ENCODE measurements around the gene ZNF358. TPM values are rescaled to one million over a fixed set of nuclear protein-coding genes. Genes with fewer than 3 reads are reported as not detected.

The ZNF358 gene
- total RNA-seq, 2 experiments from 2014 or later: 5.1 to 5.2 TPM

DNA sequence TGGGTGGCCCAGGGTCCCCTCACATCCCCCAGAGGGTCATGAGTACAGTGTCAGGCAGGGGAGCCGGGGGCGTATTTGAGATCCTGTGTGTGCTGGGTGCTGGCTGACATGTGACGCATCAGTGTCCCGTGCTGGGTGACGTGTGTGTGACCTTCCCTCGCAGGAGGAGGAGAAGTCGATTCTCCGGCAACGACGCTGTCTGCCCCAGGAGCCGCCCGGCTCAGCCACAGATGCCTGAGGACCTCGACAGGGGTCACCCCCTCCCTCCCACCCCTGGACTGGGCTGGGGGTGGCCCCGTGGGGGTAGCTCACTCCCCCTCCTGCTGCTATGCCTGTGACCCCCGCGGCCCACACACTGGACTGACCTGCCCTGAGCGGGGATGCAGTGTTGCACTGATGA lies 45.4 kb downstream of the ZNF358 start:
- no peaks in the 10 kb centered on the region for H3K4me1 Mint-ChIP-seq (ENCODE audit: low read depth)
- TF ChIP-seq CTCF (IDR thresholded peaks at IDR 0.05): no peak
- intact Hi-C loops (cut with DNase I, micrococcal nuclease): no loop called here
- no peaks in the 10 kb centered on the region for H3K9me3 Mint-ChIP-seq
- Histone ChIP-seq H3K4me3 (ENCODE audit: low read length) (no peak overlapping the region), H3K4me1 (ENCODE audit: insufficient read depth, low read length) (no peaks in the 10 kb centered on the region), H3K27ac (ENCODE audit: low read depth in 1 of 2, low read length in 2 of 2) (no peak overlapping the region), H3K9me3 (ENCODE audit: control insufficient read depth in 1 of 2, insufficient read depth in 1 of 2, low read length in 2 of 2) (no peaks in the 10 kb centered on the region), H3K27me3 (ENCODE audit: control insufficient read depth in 1 of 2, insufficient read depth in 2 of 2, low read length in 2 of 2) (no peaks in the 10 kb centered on the region), H3K36me3 (ENCODE audit: insufficient read depth, low read length) (peaks cover 38% of the 10 kb centered on the region)
- H3K27me3 Mint-ChIP-seq: no peaks in the 10 kb centered on the region
- ChIA-PET CTCF (no interaction called here), POLR2A (no interaction called here)
- DNase-seq: no peak
- no peak for ATAC-seq (ENCODE audit: poor library complexity)
- no peak overlapping the region for H3K4me3 Mint-ChIP-seq
- no peak overlapping the region for H3K27ac Mint-ChIP-seq
- peaks cover 35% of the 10 kb centered on the region for H3K36me3 Mint-ChIP-seq (ENCODE audit: low read depth)

DNA sequence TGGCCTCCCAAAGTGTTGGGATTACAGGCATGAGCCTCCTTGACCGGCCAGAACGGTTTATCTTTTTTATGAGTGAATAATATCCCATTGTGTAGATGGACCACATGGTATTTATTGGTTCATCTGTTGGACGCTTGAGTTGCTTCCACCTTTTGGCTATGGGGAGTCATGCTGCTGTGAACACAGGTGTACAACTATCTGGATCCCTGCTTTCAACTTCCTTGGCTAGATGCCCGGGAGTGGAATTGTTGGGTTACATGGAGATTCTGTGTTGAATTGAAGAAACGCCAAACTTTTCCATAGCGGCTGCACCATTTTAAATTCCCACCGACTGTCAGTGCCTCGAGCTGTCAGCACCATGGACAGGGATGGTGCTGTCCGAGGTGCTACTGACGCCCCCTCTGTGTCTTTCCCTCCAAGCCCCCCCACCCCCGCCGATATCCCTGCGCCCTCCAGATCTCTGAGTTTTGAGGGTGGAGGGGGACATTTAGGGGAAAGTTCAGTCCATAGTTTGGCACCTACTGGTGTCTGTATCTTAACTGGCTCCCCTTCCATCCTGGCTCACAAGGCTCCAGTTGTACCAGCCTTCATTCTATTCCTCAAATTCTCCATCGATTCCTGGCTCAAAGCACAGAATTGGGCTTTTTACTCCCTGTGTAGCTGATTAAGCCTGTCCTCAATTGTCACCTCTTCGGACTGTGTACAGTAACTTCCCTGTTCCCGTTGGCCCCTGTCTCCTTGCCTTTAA lies 46.9 kb downstream of the ZNF358 start:
- H3K4me1 ChIP-seq (ENCODE audit: insufficient read depth, low read length): no peaks in the 10 kb centered on the region
- H3K36me3 ChIP-seq (ENCODE audit: insufficient read depth, low read length): peaks cover 25% of the 10 kb centered on the region
- DNase-seq (peak in 2 of 14 experiments; percentile 31 to 35), ATAC-seq (ENCODE audit: poor library complexity) (no peak)
- no peak overlapping the region for H3K27ac ChIP-seq (ENCODE audit: low read depth in 1 of 2, low read length in 2 of 2)
- Mint-ChIP-seq H3K36me3 (ENCODE audit: low read depth) (peaks cover 20% of the 10 kb centered on the region), H3K27me3 (no peaks in the 10 kb centered on the region), H3K9me3 (no peaks in the 10 kb centered on the region), H3K4me1 (ENCODE audit: low read depth) (no peaks in the 10 kb centered on the region), H3K4me3 (no peak overlapping the region), H3K27ac (no peak overlapping the region)
- H3K9me3 ChIP-seq (ENCODE audit: control insufficient read depth in 1 of 2, insufficient read depth in 1 of 2, low read length in 2 of 2): no peaks in the 10 kb centered on the region
- no peak overlapping the region for H3K4me3 ChIP-seq (ENCODE audit: low read length)
- intact Hi-C loops (cut with DNase I, micrococcal nuclease): no loop called here
- POLR2A ChIA-PET: no interaction called here
- H3K27me3 ChIP-seq (ENCODE audit: control insufficient read depth in 1 of 2, insufficient read depth in 2 of 2, low read length in 2 of 2): no peaks in the 10 kb centered on the region
- no peak for TF ChIP-seq CTCF (IDR thresholded peaks at IDR 0.05)
- CTCF ChIA-PET: no interaction called here

DNA sequence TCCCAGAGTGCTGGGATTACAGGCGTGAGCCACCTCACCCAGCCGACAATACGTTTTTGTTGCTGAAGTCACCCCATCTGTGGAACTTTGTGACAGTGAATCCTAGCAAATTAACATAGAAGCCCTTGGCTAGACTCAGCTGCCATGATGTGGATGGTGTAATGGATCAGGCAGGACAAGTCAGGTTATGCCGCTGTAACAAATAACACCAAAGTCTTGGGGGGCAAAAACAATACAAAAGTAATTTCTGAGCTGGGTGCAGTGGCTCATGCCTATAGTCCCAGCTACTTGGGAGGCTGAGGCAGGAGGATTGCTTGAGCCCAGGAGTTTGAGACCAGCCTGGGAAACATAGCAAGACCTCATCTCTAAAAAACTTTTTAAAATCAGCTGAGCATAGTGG lies 49.0 kb downstream of the ZNF358 start:
- CTCF ChIA-PET: interaction anchor here (1.4 kb wide), 1 partner anchor 234 kb away, joined by 3 read pairs; no protein-coding TSS in a partner anchor
- intact Hi-C loops (cut with DNase I, micrococcal nuclease): no loop called here
- POLR2A ChIA-PET: no interaction called here
- ATAC-seq (ENCODE audit: poor library complexity) (no peak), DNase-seq (no peak)
- Histone ChIP-seq H3K4me1 (ENCODE audit: insufficient read depth, low read length) (no peaks in the 10 kb centered on the region), H3K4me3 (ENCODE audit: low read length) (no peak overlapping the region), H3K36me3 (ENCODE audit: insufficient read depth, low read length) (peaks cover 11% of the 10 kb centered on the region), H3K27me3 (ENCODE audit: control insufficient read depth in 1 of 2, insufficient read depth in 2 of 2, low read length in 2 of 2) (no peaks in the 10 kb centered on the region), H3K9me3 (ENCODE audit: control insufficient read depth in 1 of 2, insufficient read depth in 1 of 2, low read length in 2 of 2) (no peaks in the 10 kb centered on the region), H3K27ac (ENCODE audit: low read depth in 1 of 2, low read length in 2 of 2) (no peak overlapping the region)
- Mint-ChIP-seq H3K27me3 (no peaks in the 10 kb centered on the region), H3K9me3 (no peaks in the 10 kb centered on the region), H3K36me3 (ENCODE audit: low read depth) (peaks cover 6% of the 10 kb centered on the region), H3K27ac (no peak overlapping the region), H3K4me3 (no peak overlapping the region), H3K4me1 (ENCODE audit: low read depth) (no peaks in the 10 kb centered on the region)
- TF ChIP-seq CTCF (IDR thresholded peaks at IDR 0.05): no peak

All from CD4-positive, alpha-beta T cell (primary cell).